IPS-18c (cell line): ENCODE measurements around the gene FLAD1.
"Not testable (repeated sequence)": the region's sequence is repeated elsewhere in the genome, so short reads cannot be mapped to it uniquely, and the experiment has no call there.

Source experiments
- H3K4me3 ChIP-seq: 2 replicates; pipeline ENCODE4 v1.7.0; 2013; ENCODE audit warnings: low read depth, mild to moderate bottlenecking, low read length, moderate library complexity; ENCODE audit not compliant: insufficient read depth
- H3K9me3 ChIP-seq: one replicate; pipeline ENCODE4 v1.6.1; 2013; ENCODE audit warnings: mild to moderate bottlenecking, low read length, moderate library complexity; ENCODE audit not compliant: control insufficient read depth, insufficient read depth

FLAD1 gene

GRCh38 chr1:154994591-154994990 is 11.4 kb downstream of the FLAD1 start:
- H3K9me3 ChIP-seq, result no peaks in the 10 kb centered on the region
- H3K4me3 ChIP-seq, result no peak overlapping the region

- not testable (repeated sequence) for H3K9me3 ChIP-seq, H3K4me3 ChIP-seq
Observed at GRCh38 chr1:154995301-154995983, 12.3 kb downstream of the FLAD1 start.

GRCh38 chr1:154996966-154997701 is 14.0 kb downstream of the FLAD1 start:
- Histone ChIP-seq H3K9me3 (no peaks in the 10 kb centered on the region), H3K4me3 (no peak overlapping the region)

- Histone ChIP-seq H3K4me3 (no peak overlapping the region), H3K9me3 (peaks cover 2% of the 10 kb centered on the region)
Observed at GRCh38 chr1:154998201-154998780, 15.1 kb downstream of the FLAD1 start.

- Histone ChIP-seq H3K4me3 (peak overlapping the region; percentile 52; the same call in 1 of the 2 replicates), H3K9me3 (peaks cover 2% of the 10 kb centered on the region)
Observed at GRCh38 chr1:154998818-154999570, 15.8 kb downstream of the FLAD1 start.

- Histone ChIP-seq H3K9me3 (peaks cover 2% of the 10 kb centered on the region), H3K4me3 (peak overlapping the region; percentile 52)
Observed at GRCh38 chr1:154999571-155000410, 16.6 kb downstream of the FLAD1 start.

GRCh38 chr1:155000411-155000725 is 17.2 kb downstream of the FLAD1 start:
- Histone ChIP-seq H3K4me3 (peak overlapping the region; percentile 84), H3K9me3 (peaks cover 2% of the 10 kb centered on the region)

GRCh38 chr1:155000726-155001424 is 17.7 kb downstream of the FLAD1 start:
- Histone ChIP-seq H3K9me3 (peaks cover 2% of the 10 kb centered on the region), H3K4me3 (peak overlapping the region; percentile 84)

- Histone ChIP-seq H3K4me3 (peak overlapping the region; percentile 84), H3K9me3 (peaks cover 2% of the 10 kb centered on the region)
Observed at GRCh38 chr1:155001425-155001674, 18.2 kb downstream of the FLAD1 start.

GRCh38 chr1:155001675-155002463 is 18.7 kb downstream of the FLAD1 start:
- Histone ChIP-seq H3K9me3 (peaks cover 2% of the 10 kb centered on the region), H3K4me3 (peak overlapping the region; percentile 84)

- Histone ChIP-seq H3K9me3 (peaks cover 2% of the 10 kb centered on the region), H3K4me3 (peak within 1 kb of the TSS; percentile 87)
Observed at GRCh38 chr1:155002464-155003226, 19.5 kb downstream of the FLAD1 start, which contains the start of gene ZBTB7B. ZBTB7B (plus strand) TSS chr1:155002802; CDS start chr1:155014661, 11,859 bp downstream.

- Histone ChIP-seq H3K9me3 (peaks cover 2% of the 10 kb centered on the region), H3K4me3 (peak overlapping the region; percentile 87)
Observed at GRCh38 chr1:155003227-155003765, 20.2 kb downstream of the FLAD1 start.

GRCh38 chr1:155003766-155004351 is 20.7 kb downstream of the FLAD1 start:
- Histone ChIP-seq H3K9me3 (peaks cover 2% of the 10 kb centered on the region), H3K4me3 (peak overlapping the region; percentile 87)

GRCh38 chr1:155004352-155005075 is 21.4 kb downstream of the FLAD1 start:
- Histone ChIP-seq H3K4me3 (peak overlapping the region; percentile 87), H3K9me3 (peaks cover 2% of the 10 kb centered on the region)
